GM21381 (cell line): ENCODE data around the gene CDH26.
"Not testable (repeated sequence)": the region's sequence is repeated elsewhere in the genome, so short reads cannot be mapped to it uniquely, and the experiment has no call there.

Experiments
- ATAC-seq: cut with Tn5 transposase; IDR thresholded peaks from one replicate; pipeline ENCODE4 v1.9.1; 2021; ENCODE audit warnings: mild to moderate bottlenecking, moderate library complexity; ENCODE audit not compliant: unreplicated experiment

Gene CDH26

GRCh38 chr20:59940129-59940955 is 17.9 kb upstream of the CDH26 start, which contains the start of the genes FAM217B and PPP1R3D:
Gene FAM217B, plus strand, starts transcription at chr20:59940389. Its CDS starts 3,555 bp downstream, at chr20:59943944.
Gene PPP1R3D, minus strand, starts transcription at chr20:59940305. Its CDS starts 374 bp downstream, at chr20:59939931.
- ATAC-seq, result peak; percentile 90

- peak; percentile 8 for ATAC-seq
Observed at GRCh38 chr20:59940956-59941294, 17.3 kb upstream of the CDH26 start.

GRCh38 chr20:59942245-59942644 is 16.0 kb upstream of the CDH26 start:
- no peak for ATAC-seq

GRCh38 chr20:59944726-59945125 is 13.5 kb upstream of the CDH26 start:
- ATAC-seq, result no peak

- ATAC-seq, result no peak
Observed at GRCh38 chr20:59945175-59945574, 13.0 kb upstream of the CDH26 start.

GRCh38 chr20:59945731-59946130 is 12.5 kb upstream of the CDH26 start:
- ATAC-seq, result no peak

- no peak for ATAC-seq
Observed at GRCh38 chr20:59947376-59947775, 10.8 kb upstream of the CDH26 start.

GRCh38 chr20:59948212-59948611 is 10.0 kb upstream of the CDH26 start:
- no peak for ATAC-seq

- ATAC-seq, result no peak
Observed at GRCh38 chr20:59948828-59949720, 9.1 kb upstream of the CDH26 start.

- no peak for ATAC-seq
Observed at GRCh38 chr20:59949911-59950310, 8.3 kb upstream of the CDH26 start.

GRCh38 chr20:59954718-59955117 is 3.5 kb upstream of the CDH26 start:
- no peak for ATAC-seq

GRCh38 chr20:59955131-59955796 is 3.0 kb upstream of the CDH26 start:
- no peak for ATAC-seq

- ATAC-seq, result not testable (repeated sequence)
Observed at GRCh38 chr20:59957568-59957967, 655 bp upstream of the CDH26 start.

GRCh38 chr20:59958626-59959025 is 403 bp downstream of the CDH26 start:
- ATAC-seq, result no peak

GRCh38 chr20:59961423-59961822 is 3.2 kb downstream of the CDH26 start:
- no peak for ATAC-seq

- no peak for ATAC-seq
Observed at GRCh38 chr20:59962155-59962554, 3.9 kb downstream of the CDH26 start.

GRCh38 chr20:59966428-59966827 is 8.2 kb downstream of the CDH26 start:
- ATAC-seq, result no peak

GRCh38 chr20:59971428-59971827 is 13.2 kb downstream of the CDH26 start:
- ATAC-seq, result no peak

GRCh38 chr20:59972037-59972801 is 14.0 kb downstream of the CDH26 start:
- no peak for ATAC-seq

GRCh38 chr20:59976156-59976782 is 18.0 kb downstream of the CDH26 start:
- ATAC-seq, result no peak
